GM18526 (cell line): ENCODE data around the gene KRT7.

Experiments
- POLR2A ChIP-seq: IDR thresholded peaks from 3 replicates; pipeline ENCODE4 v1.6.1; 2011; ENCODE audit not compliant: insufficient read length; ENCODE audit errors: extremely low read depth

KRT7 gene

DNA sequence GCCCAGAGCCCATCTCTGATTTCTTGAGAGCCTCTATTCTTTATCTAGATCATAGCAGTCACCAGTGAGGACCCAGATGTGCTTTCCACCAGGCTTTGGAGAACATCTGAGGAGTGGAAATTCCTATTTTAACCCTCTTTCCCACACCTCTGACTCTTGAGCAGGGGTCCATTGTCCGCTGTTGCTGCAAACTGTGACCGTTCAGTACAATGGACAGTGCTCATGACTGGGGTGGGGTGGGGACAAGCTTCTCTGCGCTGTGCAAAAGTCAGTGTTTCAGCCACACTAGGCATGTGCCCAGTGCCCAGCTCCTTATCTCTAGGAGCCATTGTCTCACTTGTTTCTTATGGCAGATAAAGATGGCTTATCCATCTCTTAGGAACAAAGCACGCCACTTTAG lies 16.9 kb upstream of the KRT7 start:
- TF ChIP-seq POLR2A = no peak

DNA sequence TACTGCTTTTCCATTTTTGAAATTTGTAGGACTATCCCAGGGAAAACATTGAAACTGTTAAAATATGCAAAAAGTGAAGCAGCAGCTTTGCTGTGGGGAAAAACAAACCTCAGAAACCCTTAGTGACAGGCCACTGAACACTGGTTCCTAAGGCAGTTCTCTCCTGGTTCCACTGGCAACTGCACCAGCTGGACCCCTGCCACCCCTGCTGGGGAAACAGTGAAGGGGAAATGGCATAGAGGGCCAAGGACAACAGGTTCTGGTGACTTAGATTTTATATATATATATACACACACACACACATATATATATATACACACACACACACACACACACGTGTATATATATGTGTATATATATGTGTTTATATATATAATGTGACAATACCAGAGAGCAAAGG lies 16.2 kb upstream of the KRT7 start:
- TF ChIP-seq POLR2A = no peak

DNA sequence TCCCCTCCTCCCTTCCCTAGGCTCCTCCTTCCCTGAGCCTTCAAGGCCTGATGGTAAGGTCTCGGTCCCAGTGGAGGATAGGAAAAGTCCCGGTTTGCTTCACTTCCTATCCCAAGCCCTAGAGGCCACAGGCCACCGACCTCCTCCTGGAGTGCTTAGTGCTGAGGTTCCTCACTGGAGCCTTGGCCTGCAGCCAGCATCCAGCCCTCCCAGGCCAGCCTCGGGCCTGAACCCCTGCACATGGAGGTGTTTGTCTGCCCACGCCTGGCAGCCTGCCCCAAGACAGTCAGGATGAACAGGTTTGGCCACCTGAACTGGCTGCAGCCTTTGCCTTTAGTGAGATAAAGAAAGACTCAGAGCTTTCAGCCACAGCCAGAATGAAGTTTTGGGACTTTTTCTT lies 15.8 kb upstream of the KRT7 start:
- TF ChIP-seq POLR2A = no peak

DNA sequence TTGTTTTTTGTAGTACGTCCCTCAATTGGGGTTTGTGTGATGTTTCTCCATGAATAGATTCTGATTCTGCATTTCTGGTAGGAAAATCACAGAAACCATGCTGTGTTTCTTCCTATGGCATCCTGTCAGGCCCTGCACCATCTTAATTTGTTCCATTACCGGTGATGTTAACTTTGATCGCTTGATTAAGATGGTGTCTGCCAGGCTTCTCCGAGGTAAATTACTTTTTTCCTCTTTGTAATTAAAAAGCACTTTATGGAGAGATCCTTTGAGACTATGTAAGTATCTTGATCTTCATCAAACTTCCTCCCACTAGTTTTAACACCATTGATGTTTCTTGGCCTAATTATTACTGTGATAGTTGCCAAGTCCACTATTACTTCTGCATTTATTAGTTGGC lies 15.0 kb upstream of the KRT7 start:
- no peak for TF ChIP-seq POLR2A

DNA sequence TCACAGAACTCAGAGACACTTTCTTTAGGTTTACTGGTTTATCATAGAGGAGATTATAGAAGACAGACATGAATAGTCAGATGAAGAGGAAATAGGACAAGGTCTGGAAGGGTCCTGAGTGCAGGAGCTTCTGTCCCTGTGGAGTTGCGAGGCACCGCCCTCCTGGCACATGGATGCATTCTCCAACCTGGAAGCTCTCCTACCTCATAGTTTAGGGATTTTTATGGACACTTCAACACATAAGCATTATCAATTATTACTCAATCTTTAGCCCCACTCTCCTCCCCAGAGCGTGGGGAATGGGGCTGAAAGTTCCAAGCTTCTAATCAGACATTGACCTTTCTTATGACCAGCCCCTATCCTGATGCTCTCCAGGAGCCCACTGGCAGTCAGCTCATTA lies 12.6 kb upstream of the KRT7 start:
- TF ChIP-seq POLR2A = no peak

DNA sequence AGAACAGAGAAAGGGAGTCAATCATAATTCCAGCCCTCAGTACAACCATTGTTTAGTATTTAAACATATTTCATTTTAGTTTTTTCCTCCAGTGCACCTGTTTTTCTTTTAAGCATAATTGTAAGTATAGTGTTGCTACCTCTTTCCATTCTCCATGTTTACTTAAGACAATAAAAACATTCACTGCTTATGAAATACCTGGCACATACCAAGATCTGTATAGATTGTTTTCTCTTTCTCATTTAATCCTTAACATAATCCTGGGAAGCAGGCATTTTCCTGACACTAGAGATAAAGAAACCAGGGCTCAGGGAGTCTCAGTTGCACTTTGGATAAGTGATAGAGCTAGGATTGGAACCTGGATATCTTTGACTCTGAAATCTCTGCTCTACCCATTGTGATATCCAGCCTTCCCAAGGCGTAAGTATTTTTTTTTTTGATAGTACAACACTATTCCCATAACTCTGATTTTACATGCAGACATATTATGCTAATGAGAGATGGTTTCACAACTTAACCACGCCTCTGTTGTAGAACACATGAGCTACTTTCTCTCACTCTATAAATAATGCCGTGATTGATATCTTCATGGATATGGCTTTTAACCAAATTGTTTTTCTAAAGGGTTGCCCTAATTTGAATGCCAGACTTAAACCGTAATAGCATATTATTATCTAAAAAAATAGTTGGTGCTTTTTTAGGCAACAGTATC lies 11.8 kb upstream of the KRT7 start:
- TF ChIP-seq POLR2A = no peak

DNA sequence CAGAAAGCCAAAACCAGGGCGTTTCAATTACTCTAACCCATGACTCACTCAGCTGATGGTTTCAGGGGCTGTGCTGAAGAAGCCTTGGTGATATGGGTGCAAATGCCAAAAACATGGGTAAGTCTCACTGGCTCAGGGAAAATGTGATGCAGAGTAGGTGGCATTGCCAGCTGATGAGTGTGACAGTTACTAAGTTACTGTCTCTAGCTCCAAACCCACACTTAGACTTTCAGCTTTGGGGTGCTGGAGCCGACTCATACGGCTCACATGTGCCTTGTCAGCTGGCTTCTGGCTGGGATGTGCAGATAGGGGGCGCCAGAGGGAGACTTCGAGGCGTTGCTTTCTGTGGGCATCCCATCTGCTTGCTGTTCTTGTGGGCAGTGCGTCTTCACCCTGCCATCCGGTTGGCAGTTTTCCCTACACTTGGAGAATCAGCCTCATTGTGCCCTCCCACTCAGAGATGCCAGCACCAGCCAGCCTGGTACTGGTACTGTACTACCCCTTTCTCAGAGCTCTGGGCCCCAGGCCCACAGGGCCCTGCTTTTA lies 11.1 kb upstream of the KRT7 start:
- no peak for TF ChIP-seq POLR2A

DNA sequence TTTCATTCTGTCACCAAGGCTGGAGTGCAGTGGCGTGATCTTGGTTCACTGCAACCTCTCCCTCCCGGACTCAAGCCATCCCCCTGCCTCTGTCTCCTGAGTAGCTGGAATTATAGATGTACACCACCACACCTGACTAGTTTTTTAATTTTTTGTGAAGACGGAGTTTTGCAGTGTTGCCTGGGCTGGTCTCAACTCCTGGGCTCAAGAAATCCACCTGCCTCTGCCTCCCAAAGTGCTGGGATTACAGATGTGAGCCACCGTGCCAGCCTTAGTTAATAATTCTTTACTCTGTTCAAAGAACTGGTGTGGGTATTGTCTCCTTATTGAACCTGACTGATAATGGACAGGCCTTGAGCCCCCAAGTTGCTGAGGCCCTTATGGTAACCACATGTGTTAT lies 10.4 kb upstream of the KRT7 start:
- no peak for TF ChIP-seq POLR2A

DNA sequence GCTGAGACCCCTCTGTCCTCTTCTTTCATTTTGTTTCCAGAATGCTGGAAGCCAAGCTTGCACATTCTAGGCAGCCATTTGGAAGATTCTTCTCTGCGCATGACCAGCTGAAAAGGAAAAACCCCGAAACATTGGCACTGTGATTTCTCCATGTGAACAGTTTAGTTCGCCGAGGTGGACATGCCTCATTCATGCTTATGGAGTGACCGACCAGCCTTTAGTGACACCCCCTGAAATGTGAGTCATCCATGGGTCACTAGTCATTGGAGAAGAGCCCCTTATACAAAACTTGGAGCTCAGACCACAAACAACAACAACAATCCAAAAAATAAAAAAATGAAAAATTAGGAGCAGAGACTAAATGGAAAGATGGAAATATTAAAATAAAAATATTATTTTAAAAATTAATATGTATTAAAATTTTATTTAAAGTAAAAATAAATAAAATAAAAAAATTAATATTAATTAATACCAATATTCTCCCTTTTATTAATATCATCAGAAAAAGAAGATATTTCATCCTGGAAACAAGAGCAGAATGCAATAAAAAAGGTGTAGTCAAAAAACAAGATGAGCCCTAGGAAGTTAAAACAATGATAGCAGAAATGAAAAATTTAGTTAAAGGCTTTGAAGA lies 9.5 kb upstream of the KRT7 start:
- TF ChIP-seq POLR2A = no peak

DNA sequence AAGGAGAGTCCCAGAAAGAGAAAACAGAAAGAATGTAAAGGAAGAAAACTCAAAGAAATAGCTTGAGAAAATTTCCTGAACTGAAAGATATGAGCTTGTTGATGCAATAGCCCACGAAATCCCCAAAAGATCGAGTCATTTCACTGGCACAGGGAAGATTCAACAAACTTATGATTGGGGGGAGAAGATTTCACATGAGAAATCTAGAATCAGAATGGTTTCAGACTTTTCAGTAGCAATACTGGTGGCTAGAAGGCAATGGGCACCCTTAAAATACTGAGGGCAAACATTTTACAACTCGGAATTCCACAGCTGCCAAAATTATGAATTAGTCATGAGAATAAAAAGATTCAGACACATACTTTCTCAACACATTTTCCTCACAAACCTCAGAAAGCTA lies 8.9 kb upstream of the KRT7 start:
- no peak for TF ChIP-seq POLR2A

DNA sequence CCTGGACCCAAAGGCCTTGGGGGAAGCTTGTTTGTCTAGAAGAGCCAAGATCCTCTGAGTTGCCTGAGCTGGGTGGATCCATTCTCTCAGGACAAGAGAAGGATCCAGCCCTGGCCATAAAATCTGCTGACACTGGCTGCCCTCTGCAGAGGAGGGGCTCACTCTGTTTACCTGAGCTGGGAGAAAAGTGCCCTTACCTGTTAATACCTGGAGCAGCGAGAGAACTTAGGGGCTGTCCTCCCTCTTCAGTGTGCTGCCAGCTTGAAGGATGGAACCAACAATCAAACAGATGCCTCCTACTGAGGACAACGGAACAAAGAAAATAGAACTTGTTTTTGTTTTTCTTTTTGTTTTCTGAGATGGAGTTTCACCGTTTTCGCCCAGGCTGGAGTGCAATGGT lies 7.3 kb upstream of the KRT7 start:
- TF ChIP-seq POLR2A = no peak

DNA sequence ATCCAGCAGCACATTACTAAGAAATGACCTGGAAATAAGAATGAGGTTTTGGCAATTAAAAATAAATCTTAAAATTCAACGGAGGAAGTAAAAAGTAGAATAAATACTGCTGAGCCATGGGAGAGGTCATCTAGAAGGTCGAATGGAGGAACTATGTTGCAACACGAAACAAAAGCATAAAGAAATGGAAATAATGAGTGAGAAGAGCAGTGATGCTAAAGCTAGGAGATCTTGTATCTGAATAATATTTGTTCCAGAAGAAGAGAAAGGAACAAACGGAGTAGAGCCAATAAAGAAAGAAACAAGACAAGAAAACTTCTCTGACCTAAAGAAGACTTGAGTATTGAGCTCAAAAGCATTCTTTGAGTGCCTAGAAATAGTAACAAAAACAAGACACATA lies 6.6 kb upstream of the KRT7 start:
- no peak for TF ChIP-seq POLR2A

DNA sequence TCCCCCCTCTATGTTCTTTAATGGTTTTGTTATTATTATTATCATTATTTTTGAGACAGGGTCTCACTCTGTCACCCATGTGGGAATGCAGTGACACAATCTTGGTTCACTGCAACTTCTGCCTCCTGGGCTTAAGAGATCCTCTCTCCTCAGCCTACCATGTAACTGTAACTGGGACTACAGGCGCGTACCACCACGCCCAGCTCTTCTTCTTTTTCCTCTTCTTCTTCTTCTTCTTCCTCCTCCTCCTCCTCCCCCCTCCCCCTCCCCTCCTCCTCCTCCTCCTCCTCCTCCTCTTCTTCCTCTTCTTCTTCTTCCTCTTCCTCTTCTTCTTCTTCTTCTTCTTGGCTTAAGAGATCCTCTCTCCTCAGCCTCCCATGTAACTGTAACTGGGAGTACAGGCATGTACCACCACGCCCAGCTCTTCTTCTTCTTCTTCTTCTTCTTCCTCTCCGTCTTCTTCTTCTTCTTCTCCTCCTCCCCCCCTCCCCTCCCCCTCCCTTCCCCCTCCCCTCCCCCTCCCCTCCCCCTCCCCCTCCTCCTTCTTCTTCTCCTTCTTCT lies 5.4 kb upstream of the KRT7 start:
- no peak for TF ChIP-seq POLR2A

DNA sequence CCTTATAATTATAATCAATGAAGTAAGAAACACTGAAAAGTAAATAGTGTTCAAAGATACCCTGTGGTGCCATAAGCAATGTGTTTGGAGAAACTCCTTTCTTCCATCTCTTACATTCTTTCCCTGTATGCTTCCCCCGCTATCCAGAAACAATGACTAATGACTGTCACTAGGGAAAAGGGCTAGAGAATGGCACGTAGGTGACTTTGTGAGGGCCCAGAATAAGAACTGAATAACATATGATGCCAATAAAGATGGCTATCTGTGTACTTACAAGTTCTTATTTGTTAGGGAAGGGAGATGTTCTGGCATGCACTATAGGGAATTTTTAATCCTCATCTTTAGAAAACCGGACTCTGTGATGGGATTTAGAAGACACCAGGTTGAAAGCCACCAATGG lies 4.7 kb upstream of the KRT7 start:
- TF ChIP-seq POLR2A = no peak

DNA sequence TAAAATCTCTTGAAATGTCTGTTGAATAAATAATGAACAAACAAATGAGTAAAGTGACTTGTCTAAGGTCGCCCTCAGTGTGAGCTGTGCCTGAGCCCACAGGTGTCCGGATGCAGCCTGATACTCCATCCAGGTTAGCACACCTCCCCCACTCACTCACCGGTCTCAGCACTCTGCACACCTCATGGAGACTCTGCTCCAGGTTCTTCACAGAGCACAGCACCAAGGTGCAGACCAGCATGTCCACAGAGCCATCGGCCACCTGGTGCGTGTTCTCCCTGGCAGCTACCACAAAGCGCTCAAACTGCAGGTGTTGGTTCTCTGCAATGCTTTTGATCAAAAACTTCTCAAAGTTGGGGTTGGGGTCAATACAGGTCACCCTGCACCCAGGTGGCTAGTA lies 4.1 kb upstream of the KRT7 start:
- TF ChIP-seq POLR2A = no peak

DNA sequence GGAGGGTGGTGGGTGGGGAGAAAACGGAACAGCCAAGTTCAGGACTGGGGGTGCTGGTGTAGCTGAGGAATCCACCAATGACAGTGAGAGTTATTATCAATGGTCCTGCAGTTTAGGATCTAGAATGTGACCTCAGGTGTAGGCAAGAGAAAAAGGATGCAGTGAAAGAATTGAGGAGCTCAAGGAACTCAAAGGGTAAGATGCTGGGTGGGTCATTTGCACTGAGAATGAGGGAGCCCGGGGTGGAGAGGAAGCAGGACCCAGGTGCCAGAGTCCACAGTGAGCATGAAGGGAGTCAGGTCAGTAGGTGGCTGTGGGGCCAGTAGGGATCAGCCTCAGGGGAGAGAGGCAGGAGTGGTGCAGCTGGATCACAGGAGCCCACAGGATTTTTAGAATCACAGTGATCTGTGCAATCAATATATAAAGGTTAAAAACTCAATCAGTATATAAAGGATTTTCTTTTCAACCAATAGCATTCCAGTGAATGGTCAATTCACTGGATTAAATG lies 3.2 kb upstream of the KRT7 start:
- TF ChIP-seq POLR2A = no peak
